Lung (tissue), 12 donors: ENCODE data around the gene NIPAL3. TPM values are rescaled to one million over a fixed set of nuclear protein-coding genes. Genes with fewer than 3 reads are reported as not detected.

Source experiments
- ATAC-seq: fragments of 200-7000 bp; cut with Tn5 transposase; one replicate; pipeline ENCODE4 v1.9.1; 2020; ENCODE audit warnings: moderate number of reproducible peaks; ENCODE audit not compliant: insufficient read depth, low FRiP score
- DNase-seq, 3 donors: peaks; one replicate each; pipeline ENCODE4 v3.0.0-alpha.2; 2013 to 2017
- H3K27ac ChIP-seq, 2 donors: one replicate each; pipeline ENCODE4 v1.5.1; 2013; ENCODE audit warnings: mild to moderate bottlenecking in 2 of 2, moderate library complexity in 2 of 2, control low read depth in 1 of 2, inconsistent platforms in 1 of 2, low read depth in 1 of 2, low read length in 1 of 2
- H3K27me3 ChIP-seq, 3 donors: one replicate each; pipeline ENCODE4 v1.5.1; 2013; ENCODE audit warnings: low read length in 2 of 3; ENCODE audit not compliant: control insufficient read depth in 3 of 3, insufficient read depth in 3 of 3
- H3K36me3 ChIP-seq, 4 donors: one replicate each; pipeline ENCODE4 v1.5.1; 2013; ENCODE audit warnings: low read length in 4 of 4, mild to moderate bottlenecking in 1 of 4, moderate library complexity in 1 of 4; ENCODE audit not compliant: control insufficient read depth in 4 of 4, insufficient read depth in 4 of 4
- H3K4me1 ChIP-seq, 5 donors: one replicate each; pipeline ENCODE4 v1.5.1; 2013; ENCODE audit warnings: low read length in 5 of 5, mild to moderate bottlenecking in 2 of 5, moderate library complexity in 1 of 5; ENCODE audit not compliant: control insufficient read depth in 5 of 5, insufficient read depth in 5 of 5
- H3K4me3 ChIP-seq: one replicate; pipeline ENCODE4 v1.5.1; 2013; ENCODE audit warnings: mild to moderate bottlenecking, control low read depth, moderate library complexity
- H3K9ac ChIP-seq, 2 donors: one replicate each; pipeline ENCODE4 v1.5.1; 2013; ENCODE audit warnings: low read length in 2 of 2, control low read depth in 1 of 2; ENCODE audit not compliant: insufficient read depth in 1 of 2
- H3K9me3 ChIP-seq, 4 donors: one replicate each; pipeline ENCODE4 v1.5.1; 2013; ENCODE audit warnings: low read length in 3 of 4, mild to moderate bottlenecking in 1 of 4, moderate library complexity in 1 of 4; ENCODE audit not compliant: control insufficient read depth in 4 of 4, insufficient read depth in 3 of 4
- CTCF ChIP-seq: IDR thresholded peaks from 2 replicates; pipeline ENCODE4 v1.5.1; 2012; ENCODE audit warnings: mild to moderate bottlenecking; ENCODE audit errors: control extremely low read depth, extremely low read depth
- WGBS, 2 donors: extraction: QIAGEN DNeasy Blood & Tissue Kit; methylation state at CpG; one replicate each; pipeline ENCODE4 v1.1.7; 2013; 5-methylcytosine and 5-hydroxymethylcytosine counted together
- polyA plus RNA-seq, 2 donors: library from polyadenylated mRNA; stranded (reverse); fragments of 200-250 nt; gene quantifications; one replicate each; pipeline ENCODE4 v1.2.1, GENCODE V29; 2013
- total RNA-seq, 2 donors: library from RNA; depleted of rRNA in 1 of 2; stranded (reverse); fragments of >200 nt in 1 of 2; gene quantifications; one replicate each; pipeline ENCODE4 v1.2.1, GENCODE V29; 2014 to 2021
- donor health status: control.
- donor health status: control.
- donor health status: Bipolar disorder and iron deficiency.
- donor health status: healthy.
- donor health status: DM: yes; HTN: yes; CAD: no.

The NIPAL3 gene
- total and polyA plus RNA-seq, 4 donors, result 11.9 to 31.8 (median 19.8) TPM

- TF ChIP-seq CTCF, result no peak
- Histone ChIP-seq H3K4me3 (no peak overlapping the region), H3K9me3 (no peaks in the 10 kb centered on the region), H3K4me1 (peaks cover 0 to 26% (median 6%) of the 10 kb centered on the region in 5 donors), H3K36me3 (peaks cover 0 to 5% (median 0%) of the 10 kb centered on the region in 4 donors), H3K9ac (peak overlapping the region in 1 of 2 donors; percentile 26), H3K27ac (peak overlapping the region in 1 of 2 donors; percentile 68), H3K27me3 (no peaks in the 10 kb centered on the region)
- no peak for ATAC-seq
- DNase-seq, result peak in 1 of 3 donors; percentile 16
- WGBS, 2 donors, result 73 to 77% methylated on average over 22 of the region's 22 CpGs
Measured at GRCh38 chr1:24414775-24415333, 748 bp upstream of the NIPAL3 start.

- H3K4me1 ChIP-seq, result peaks cover 0 to 26% (median 6%) of the 10 kb centered on the region in 5 donors
- peak overlapping the region; percentile 32 to 56 for H3K9ac ChIP-seq
- H3K27me3 ChIP-seq, result no peaks in the 10 kb centered on the region
- DNase-seq (peak in 1 of 3 donors; percentile 34), ATAC-seq (no peak)
- 2 to 3% methylated on average over 35 of the region's 35 CpGs for WGBS, 2 donors
- peak overlapping the region in 1 of 2 donors; percentile 53 for H3K27ac ChIP-seq
- no peak for TF ChIP-seq CTCF
- peak overlapping the region; percentile 69 for H3K4me3 ChIP-seq
- peaks cover 0 to 5% (median 2%) of the 10 kb centered on the region in 4 donors for H3K36me3 ChIP-seq
- H3K9me3 ChIP-seq, result no peaks in the 10 kb centered on the region
Measured at GRCh38 chr1:24415910-24416665, 486 bp downstream of the NIPAL3 start.

- TF ChIP-seq CTCF, result no peak
- Histone ChIP-seq H3K27me3 (no peaks in the 10 kb centered on the region), H3K4me1 (peaks cover 0 to 26% (median 6%) of the 10 kb centered on the region in 5 donors), H3K36me3 (peaks cover 2 to 6% (median 5%) of the 10 kb centered on the region in 4 donors), H3K9me3 (no peaks in the 10 kb centered on the region), H3K9ac (no peak overlapping the region), H3K27ac (peak overlapping the region in 1 of 2 donors; percentile 53), H3K4me3 (no peak overlapping the region)
- WGBS, 2 donors, result 47 to 56% methylated on average over 10 of the region's 10 CpGs
- DNase-seq (no peak), ATAC-seq (no peak)
Measured at GRCh38 chr1:24416666-24417391, 1.2 kb downstream of the NIPAL3 start.
